ENCODE measurements around the gene TENM4.

TENM4 gene
- total RNA-seq, result 0 to 0.12 (median 0) reads per million in 4 donors

- DNase-seq, result no peak
Observed at GRCh38 chr11:79440571-79441460, at the start of gene TENM4. Gene TENM4 (minus strand): TSS chr11:79441030. CDS start chr11:79069944, 371,086 bp downstream.

GRCh38 chr11:79488286-79488685 lies 47.5 kb upstream of the TENM4 start:
- DNase-seq, result no peak

GRCh38 chr11:79487412-79487811 lies 46.6 kb upstream of the TENM4 start:
- no peak for DNase-seq

GRCh38 chr11:79486242-79486984 lies 45.6 kb upstream of the TENM4 start:
- DNase-seq, result peak in 1 of 5 donors; percentile 4

GRCh38 chr11:79485694-79486093 lies 44.9 kb upstream of the TENM4 start:
- DNase-seq, result no peak

GRCh38 chr11:79484872-79485271 lies 44.0 kb upstream of the TENM4 start:
- no peak for DNase-seq

GRCh38 chr11:79482800-79483199 lies 42.0 kb upstream of the TENM4 start:
- DNase-seq, result peak in 1 of 5 donors; percentile 48

- DNase-seq, result no peak
Observed at GRCh38 chr11:79481795-79482194, 41.0 kb upstream of the TENM4 start.

- DNase-seq, result no peak
Observed at GRCh38 chr11:79480864-79481263, 40.0 kb upstream of the TENM4 start.

- DNase-seq, result no peak
Observed at GRCh38 chr11:79472819-79473529, 32.1 kb upstream of the TENM4 start.

GRCh38 chr11:79471071-79471844 lies 30.4 kb upstream of the TENM4 start:
- DNase-seq, result no peak

- DNase-seq, result no peak
Observed at GRCh38 chr11:79470161-79470560, 29.3 kb upstream of the TENM4 start.

GRCh38 chr11:79467761-79468160 lies 26.9 kb upstream of the TENM4 start:
- DNase-seq, result no peak

- no peak for DNase-seq
Observed at GRCh38 chr11:79466411-79466810, 25.6 kb upstream of the TENM4 start.

GRCh38 chr11:79465160-79465559 lies 24.3 kb upstream of the TENM4 start:
- no peak for DNase-seq

- no peak for DNase-seq
Observed at GRCh38 chr11:79461666-79462645, 21.1 kb upstream of the TENM4 start.

GRCh38 chr11:79461144-79461543 lies 20.3 kb upstream of the TENM4 start:
- DNase-seq, result no peak

GRCh38 chr11:79458709-79459108 lies 17.9 kb upstream of the TENM4 start:
- DNase-seq, result no peak

- DNase-seq, result no peak
Observed at GRCh38 chr11:79456501-79456900, 15.7 kb upstream of the TENM4 start.

GRCh38 chr11:79453617-79454016 lies 12.8 kb upstream of the TENM4 start:
- DNase-seq, result no peak

- no peak for DNase-seq
Observed at GRCh38 chr11:79449040-79449439, 8.2 kb upstream of the TENM4 start.

All from T-helper 1 cell (primary cell).